ENCODE data around the gene HUS1.

HUS1 gene

DNA sequence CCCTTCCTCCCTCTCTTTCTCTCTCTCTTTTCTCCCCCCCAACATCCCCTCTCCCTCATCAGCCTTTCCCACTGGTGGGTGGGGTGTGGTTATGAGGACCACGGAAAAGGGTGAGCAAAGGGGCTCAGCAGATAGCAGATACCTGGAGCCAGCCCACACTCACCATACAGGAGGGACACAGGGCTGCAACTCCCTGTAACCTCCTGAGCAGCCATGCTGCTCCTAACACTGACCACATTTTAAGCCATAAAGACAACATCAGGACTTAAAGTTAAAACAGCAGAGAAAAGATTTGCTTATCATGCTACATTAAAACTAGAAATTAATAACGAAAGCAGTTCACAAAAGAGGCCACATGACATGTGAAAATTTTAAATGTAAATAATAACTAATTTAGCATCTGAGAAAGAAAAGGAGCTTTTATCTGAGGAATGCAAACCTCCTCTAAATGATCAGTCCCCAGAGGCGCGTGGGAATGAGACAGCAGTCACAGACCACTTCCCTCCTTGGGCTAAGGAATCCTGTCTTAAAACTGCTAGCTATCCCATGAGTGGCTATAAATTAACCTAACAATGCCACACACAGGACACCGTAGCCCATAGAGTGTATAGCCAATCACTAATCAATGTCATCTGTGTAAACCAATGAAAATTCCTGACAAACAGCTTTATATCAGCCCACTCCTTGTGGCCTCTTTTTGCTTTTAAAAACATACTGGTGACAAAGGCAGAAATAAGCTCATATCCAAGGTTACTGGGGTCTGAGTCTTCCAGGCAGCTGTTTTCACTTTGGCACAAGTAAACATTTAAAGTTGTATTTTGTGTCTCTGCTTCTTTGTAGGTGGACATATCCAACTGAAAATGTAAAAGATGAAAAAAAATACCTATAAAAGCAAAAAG is 64.4 kb downstream of the HUS1 start:
- Histone ChIP-seq H3K9me3 (ENCODE audit: control insufficient read depth in 1 of 2, low read length in 2 of 2) (no peaks in the 10 kb centered on the region), H3K4me3 (ENCODE audit: low read depth in 1 of 2, low read length in 2 of 2) (no peak overlapping the region), H3K27me3 (ENCODE audit: low read depth, low read length) (no peaks in the 10 kb centered on the region), H3K4me1 (ENCODE audit: control insufficient read depth in 1 of 2, insufficient read depth in 2 of 2, low read length in 2 of 2) (no peaks in the 10 kb centered on the region), H3K36me3 (ENCODE audit: control insufficient read depth in 1 of 2, insufficient read depth in 2 of 2, low read length in 2 of 2) (no peaks in the 10 kb centered on the region), H3K27ac (ENCODE audit: low read length) (no peak overlapping the region)
